H9 (cell line): ENCODE measurements around the gene NTRK2. TPM values are rescaled to one million over a fixed set of nuclear protein-coding genes. Genes with fewer than 3 reads are reported as not detected.

Source experiments
- DNase-seq: peaks from one replicate; pipeline ENCODE4 v3.0.0-alpha.2; 2017
- H2AFZ ChIP-seq: one replicate; pipeline ENCODE4 v1.6.1; 2013; ENCODE audit warnings: mild to moderate bottlenecking, low read length, control low read depth, moderate library complexity
- H2AK5ac ChIP-seq: 2 replicates; pipeline ENCODE4 v1.6.1; 2013; ENCODE audit warnings: low read length, control low read depth, mixed read lengths; ENCODE audit not compliant: insufficient read length
- H2BK120ac ChIP-seq: one replicate; pipeline ENCODE4 v1.6.1; 2013; ENCODE audit warnings: low read depth, mild to moderate bottlenecking, low read length, control low read depth, inconsistent platforms; ENCODE audit not compliant: poor library complexity, severe bottlenecking
- H2BK12ac ChIP-seq: 2 replicates; pipeline ENCODE4 v1.6.1; 2013; ENCODE audit warnings: low read length, control low read depth, mixed read lengths, low read depth; ENCODE audit not compliant: insufficient read length
- H2BK15ac ChIP-seq: 2 replicates; pipeline ENCODE4 v1.6.1; 2013; ENCODE audit warnings: low read depth, low read length, control low read depth
- H2BK20ac ChIP-seq: one replicate; pipeline ENCODE4 v1.6.1; 2013; ENCODE audit warnings: low read depth, mild to moderate bottlenecking, low read length, control low read depth, inconsistent platforms; ENCODE audit not compliant: poor library complexity, severe bottlenecking
- H2BK5ac ChIP-seq: 2 replicates; pipeline ENCODE4 v1.6.1; 2013; ENCODE audit warnings: low read length, control low read depth, mixed read lengths; ENCODE audit not compliant: insufficient read length
- H3K14ac ChIP-seq: 2 replicates; pipeline ENCODE4 v1.6.1; 2013; ENCODE audit warnings: low read length, control low read depth; ENCODE audit not compliant: insufficient read depth
- H3K18ac ChIP-seq: 2 replicates; pipeline ENCODE4 v1.6.1; 2013; ENCODE audit warnings: low read depth, mild to moderate bottlenecking, mixed read lengths, low read length, control low read depth; ENCODE audit not compliant: insufficient read length
- H3K23ac ChIP-seq: 2 replicates; pipeline ENCODE4 v1.6.1; 2013; ENCODE audit warnings: low read length, control low read depth, mixed read lengths, low read depth; ENCODE audit not compliant: insufficient read length
- H3K23me2 ChIP-seq: 2 replicates; pipeline ENCODE4 v1.6.1; 2013; ENCODE audit warnings: low read depth, mild to moderate bottlenecking, mixed read lengths, low read length, control low read depth; ENCODE audit not compliant: insufficient read length, poor library complexity, severe bottlenecking
- H3K27ac ChIP-seq: 2 replicates; pipeline ENCODE4 v1.5.1; 2013; ENCODE audit warnings: low read length, control low read depth, mixed read lengths, low read depth; ENCODE audit not compliant: insufficient read length
- H3K27me3 ChIP-seq: 2 replicates; pipeline ENCODE4 v1.6.1; 2013; ENCODE audit warnings: low read length, control low read depth, inconsistent platforms; ENCODE audit not compliant: insufficient read depth
- H3K4ac ChIP-seq: 2 replicates; pipeline ENCODE4 v1.6.1; 2013; ENCODE audit warnings: low read depth, mild to moderate bottlenecking, control low read depth, inconsistent platforms, low read length, moderate library complexity
- H3K4me1 ChIP-seq: 2 replicates; pipeline ENCODE4 v1.6.1; 2013; ENCODE audit warnings: low read length, control low read depth, inconsistent platforms; ENCODE audit not compliant: insufficient read depth
- H3K4me2 ChIP-seq: 2 replicates; pipeline ENCODE4 v1.6.1; 2013; ENCODE audit warnings: low read length, control low read depth, mixed read lengths; ENCODE audit not compliant: insufficient read length, insufficient read depth
- H3K56ac ChIP-seq: 2 replicates; pipeline ENCODE4 v1.6.1; 2013; ENCODE audit warnings: low read depth, mild to moderate bottlenecking, mixed read lengths, low read length, control low read depth; ENCODE audit not compliant: insufficient read length
- H3K79me1 ChIP-seq: 2 replicates; pipeline ENCODE4 v1.6.1; 2013; ENCODE audit warnings: low read depth, mild to moderate bottlenecking, moderate library complexity, low read length, control low read depth, inconsistent platforms; ENCODE audit not compliant: insufficient read depth, poor library complexity, severe bottlenecking
- H3K79me2 ChIP-seq: 2 replicates; pipeline ENCODE4 v1.6.1; 2013; ENCODE audit warnings: low read length, control low read depth, inconsistent platforms; ENCODE audit not compliant: insufficient read depth
- H3K9ac ChIP-seq: 2 replicates; pipeline ENCODE4 v1.6.1; 2013; ENCODE audit warnings: low read length, control low read depth, mixed read lengths; ENCODE audit not compliant: insufficient read length; ENCODE audit errors: extremely low read depth
- H3K9me3 ChIP-seq: one replicate; pipeline ENCODE4 v1.6.1; 2013; ENCODE audit warnings: low read depth, low read length, inconsistent platforms; ENCODE audit not compliant: control insufficient read depth
- H3T11ph ChIP-seq: one replicate; pipeline ENCODE4 v1.6.1; 2013; ENCODE audit warnings: mild to moderate bottlenecking, low read length, control low read depth, inconsistent platforms
- H4K20me1 ChIP-seq: one replicate; pipeline ENCODE4 v1.6.1; 2013; ENCODE audit not compliant: control insufficient read depth, insufficient read length, insufficient read depth
- H4K5ac ChIP-seq: 2 replicates; pipeline ENCODE4 v1.6.1; 2013; ENCODE audit warnings: low read depth, mild to moderate bottlenecking, mixed read lengths, low read length, control low read depth; ENCODE audit not compliant: insufficient read length
- H4K8ac ChIP-seq: replicated peaks from 2 replicates; pipeline ENCODE4 v1.6.1; 2013; ENCODE audit warnings: low read length, control low read depth, mixed read lengths, low read depth; ENCODE audit not compliant: insufficient read length
- H4K91ac ChIP-seq: 2 replicates; pipeline ENCODE4 v1.6.1; 2013; ENCODE audit warnings: low read depth, mild to moderate bottlenecking, moderate library complexity, mixed read lengths, low read length, control low read depth; ENCODE audit not compliant: insufficient read length
- H3K27ac Mint-ChIP-seq, 3 experiments: 2 replicates in 2 of 3; 3 replicates in 1 of 3; pipeline ENCODE4 v1.8.0; 2020 to 2021; ENCODE audit warnings: mixed read lengths in 3 of 3, mild to moderate bottlenecking in 1 of 3, moderate library complexity in 1 of 3
- H3K27me3 Mint-ChIP-seq: 2 replicates; pipeline ENCODE4 v1.8.0; 2021; ENCODE audit warnings: low read depth, mild to moderate bottlenecking, moderate library complexity, mixed read lengths
- H3K36me3 Mint-ChIP-seq, 3 experiments: 2 replicates in 2 of 3; 3 replicates in 1 of 3; pipeline ENCODE4 v1.8.0; 2020 to 2021; ENCODE audit warnings: low read depth in 3 of 3, mixed read lengths in 3 of 3; ENCODE audit not compliant: insufficient read depth in 1 of 3
- H3K4me1 Mint-ChIP-seq, 2 experiments: 2 replicates each; pipeline ENCODE4 v1.8.0; 2020; ENCODE audit warnings: mixed read lengths in 2 of 2
- H3K4me3 Mint-ChIP-seq, 2 experiments: 2 replicates in 1 of 2; 3 replicates in 1 of 2; pipeline ENCODE4 v1.8.0; 2020 to 2021; ENCODE audit warnings: mild to moderate bottlenecking in 2 of 2, mixed read lengths in 2 of 2, moderate library complexity in 1 of 2
- H3K9me3 Mint-ChIP-seq, 2 experiments: 2 replicates in 1 of 2; 3 replicates in 1 of 2; pipeline ENCODE4 v1.8.0; 2020; ENCODE audit warnings: mild to moderate bottlenecking in 2 of 2, mixed read lengths in 2 of 2, moderate library complexity in 1 of 2
- WGBS: extraction: QIAGEN DNeasy Blood & Tissue Kit; methylation state at CpG from one replicate; pipeline ENCODE4 v1.1.7; 2013; ENCODE audit warnings: missing lambda C conversion rate, low lambda C conversion rate, mixed read lengths; ENCODE audit not compliant: insufficient read length; ENCODE audit errors: extremely low coverage; 5-methylcytosine and 5-hydroxymethylcytosine counted together
- total RNA-seq: library from RNA; stranded (reverse); gene quantifications from 2 replicates; pipeline ENCODE4 v1.2.1, GENCODE V29; 2021
- TF ChIP-seq, protein P1 (sequence below): fragments of 200-600 bp; sonication (generic); conservative IDR thresholded peaks from 3 replicates; pipeline ENCODE4 v1.8.0; 2021; ENCODE audit warnings: antibody characterized with exemption, mild to moderate bottlenecking

Gene NTRK2
- total RNA-seq, 1 experiment from 2014 or later, result 0.02 TPM

DNA sequence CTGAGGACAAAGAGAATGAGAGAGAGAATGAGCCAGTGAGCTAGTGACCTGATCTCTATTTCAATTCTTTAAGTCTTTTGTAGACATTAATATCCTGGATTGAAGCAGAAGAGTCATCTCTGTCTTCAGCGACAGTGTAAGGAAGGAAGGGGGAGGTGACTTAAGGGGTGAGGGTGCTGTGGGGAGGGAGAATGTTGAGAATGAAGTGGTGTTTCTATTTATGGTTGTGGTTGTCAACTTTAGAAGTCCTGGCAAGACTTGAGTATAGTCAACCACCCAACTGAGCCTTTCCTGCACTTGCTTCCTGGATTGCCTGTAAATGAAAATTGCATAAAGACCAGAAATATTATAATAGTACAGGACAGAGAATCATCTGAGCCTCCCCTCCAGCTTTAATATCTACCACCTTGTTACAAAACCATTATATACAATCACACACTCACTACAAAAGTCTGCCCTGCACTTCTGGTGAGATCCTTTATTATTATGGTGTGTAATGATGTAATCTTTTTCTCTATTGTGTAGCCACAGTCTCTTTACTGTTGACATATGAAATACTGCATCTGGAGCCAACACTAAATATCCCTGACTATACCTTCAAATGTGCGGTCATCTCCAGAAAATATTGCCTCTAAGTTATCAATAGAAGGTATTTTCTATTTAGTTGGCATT lies 91.7 kb downstream of the NTRK2 start:
- Histone ChIP-seq H3K56ac (no peak overlapping the region), H3K18ac (no peak overlapping the region), H3K9me3 (no peaks in the 10 kb centered on the region), H4K5ac (no peak overlapping the region), H3K4me1 (no peaks in the 10 kb centered on the region), H3T11ph (no peak overlapping the region), H3K27ac (no peak overlapping the region), H2BK120ac (no peak overlapping the region), H2BK15ac (no peak overlapping the region), H3K79me1 (no peaks in the 10 kb centered on the region), H3K27me3 (no peaks in the 10 kb centered on the region), H2BK20ac (no peak overlapping the region), H2BK5ac (no peak overlapping the region), H3K9ac (no peak overlapping the region), H2AK5ac (no peak overlapping the region), H4K91ac (no peak overlapping the region), H3K14ac (no peak overlapping the region), H3K4ac (no peak overlapping the region), H2AFZ (no peak overlapping the region), H4K8ac (no peak overlapping the region), H2BK12ac (no peak overlapping the region), H4K20me1 (no peaks in the 10 kb centered on the region), H3K4me2 (no peak overlapping the region), H3K79me2 (no peaks in the 10 kb centered on the region), H3K23ac (no peak overlapping the region), H3K23me2 (no peaks in the 10 kb centered on the region)
- TF ChIP-seq, protein P1, sequence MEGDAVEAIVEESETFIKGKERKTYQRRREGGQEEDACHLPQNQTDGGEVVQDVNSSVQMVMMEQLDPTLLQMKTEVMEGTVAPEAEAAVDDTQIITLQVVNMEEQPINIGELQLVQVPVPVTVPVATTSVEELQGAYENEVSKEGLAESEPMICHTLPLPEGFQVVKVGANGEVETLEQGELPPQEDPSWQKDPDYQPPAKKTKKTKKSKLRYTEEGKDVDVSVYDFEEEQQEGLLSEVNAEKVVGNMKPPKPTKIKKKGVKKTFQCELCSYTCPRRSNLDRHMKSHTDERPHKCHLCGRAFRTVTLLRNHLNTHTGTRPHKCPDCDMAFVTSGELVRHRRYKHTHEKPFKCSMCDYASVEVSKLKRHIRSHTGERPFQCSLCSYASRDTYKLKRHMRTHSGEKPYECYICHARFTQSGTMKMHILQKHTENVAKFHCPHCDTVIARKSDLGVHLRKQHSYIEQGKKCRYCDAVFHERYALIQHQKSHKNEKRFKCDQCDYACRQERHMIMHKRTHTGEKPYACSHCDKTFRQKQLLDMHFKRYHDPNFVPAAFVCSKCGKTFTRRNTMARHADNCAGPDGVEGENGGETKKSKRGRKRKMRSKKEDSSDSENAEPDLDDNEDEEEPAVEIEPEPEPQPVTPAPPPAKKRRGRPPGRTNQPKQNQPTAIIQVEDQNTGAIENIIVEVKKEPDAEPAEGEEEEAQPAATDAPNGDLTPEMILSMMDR, result no peak
- Mint-ChIP-seq H3K27me3 (peaks cover 1% of the 10 kb centered on the region; the same call in 1 of the 2 replicates), H3K4me1 (no peaks in the 10 kb centered on the region), H3K27ac (no peak overlapping the region), H3K4me3 (no peak overlapping the region), H3K36me3 (peaks cover 0 to 3% (median 0%) of the 10 kb centered on the region in 3 experiments; a peak in 1 of 7 replicates), H3K9me3 (peaks cover 0 to 2% of the 10 kb centered on the region in 2 experiments; a peak in 1 of 5 replicates)
- DNase-seq, result no peak
- WGBS, result no CpG with 5 or more reads among the region's 2 CpGs
